ENCODE results near the gene NRG3. TPM values are rescaled to one million over a fixed set of nuclear protein-coding genes. Genes with fewer than 3 reads are reported as not detected.

NRG3 gene
- total RNA-seq, 4 donors from 2014 or later: under 0.01 to 0.65 (median 0.17) TPM

DNA sequence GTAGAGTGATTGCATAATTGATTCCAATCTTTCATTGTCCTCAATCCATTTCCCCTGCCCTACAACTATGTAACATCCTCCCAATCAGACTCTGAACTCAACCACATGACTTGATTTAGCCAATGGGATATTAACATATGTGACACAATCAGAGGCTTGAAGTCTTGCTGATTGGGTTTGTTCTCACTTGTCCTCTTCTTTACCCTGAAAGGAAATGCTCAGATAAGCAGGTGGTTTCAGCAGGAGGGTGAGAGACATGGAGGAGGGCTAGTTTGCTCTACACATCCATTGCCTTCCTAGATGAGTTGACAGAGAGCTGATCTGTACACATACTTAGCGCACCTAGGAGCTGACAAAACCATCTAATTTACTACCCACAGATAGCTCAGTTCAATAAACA, 669.4 kb downstream of the NRG3 start:
- intact Hi-C loops (cut with DNase I): no loop called here
- Histone ChIP-seq H3K27me3 (no peaks in the 10 kb centered on the region), H3K27ac (replicated peaks in 1 of 4) (no peak overlapping the region), H3K4me3 (no peak overlapping the region), H3K9me3 (no peaks in the 10 kb centered on the region), H3K36me3 (no peaks in the 10 kb centered on the region), H3K4me1 (no peaks in the 10 kb centered on the region)
- 89% methylated on average over 1 of the region's 1 CpG for WGBS
- TF ChIP-seq, protein P1, sequence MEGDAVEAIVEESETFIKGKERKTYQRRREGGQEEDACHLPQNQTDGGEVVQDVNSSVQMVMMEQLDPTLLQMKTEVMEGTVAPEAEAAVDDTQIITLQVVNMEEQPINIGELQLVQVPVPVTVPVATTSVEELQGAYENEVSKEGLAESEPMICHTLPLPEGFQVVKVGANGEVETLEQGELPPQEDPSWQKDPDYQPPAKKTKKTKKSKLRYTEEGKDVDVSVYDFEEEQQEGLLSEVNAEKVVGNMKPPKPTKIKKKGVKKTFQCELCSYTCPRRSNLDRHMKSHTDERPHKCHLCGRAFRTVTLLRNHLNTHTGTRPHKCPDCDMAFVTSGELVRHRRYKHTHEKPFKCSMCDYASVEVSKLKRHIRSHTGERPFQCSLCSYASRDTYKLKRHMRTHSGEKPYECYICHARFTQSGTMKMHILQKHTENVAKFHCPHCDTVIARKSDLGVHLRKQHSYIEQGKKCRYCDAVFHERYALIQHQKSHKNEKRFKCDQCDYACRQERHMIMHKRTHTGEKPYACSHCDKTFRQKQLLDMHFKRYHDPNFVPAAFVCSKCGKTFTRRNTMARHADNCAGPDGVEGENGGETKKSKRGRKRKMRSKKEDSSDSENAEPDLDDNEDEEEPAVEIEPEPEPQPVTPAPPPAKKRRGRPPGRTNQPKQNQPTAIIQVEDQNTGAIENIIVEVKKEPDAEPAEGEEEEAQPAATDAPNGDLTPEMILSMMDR (IDR thresholded peaks at IDR 0.05): no peak
- no peak for DNase-seq (ENCODE audit: extremely low spot score)

DNA sequence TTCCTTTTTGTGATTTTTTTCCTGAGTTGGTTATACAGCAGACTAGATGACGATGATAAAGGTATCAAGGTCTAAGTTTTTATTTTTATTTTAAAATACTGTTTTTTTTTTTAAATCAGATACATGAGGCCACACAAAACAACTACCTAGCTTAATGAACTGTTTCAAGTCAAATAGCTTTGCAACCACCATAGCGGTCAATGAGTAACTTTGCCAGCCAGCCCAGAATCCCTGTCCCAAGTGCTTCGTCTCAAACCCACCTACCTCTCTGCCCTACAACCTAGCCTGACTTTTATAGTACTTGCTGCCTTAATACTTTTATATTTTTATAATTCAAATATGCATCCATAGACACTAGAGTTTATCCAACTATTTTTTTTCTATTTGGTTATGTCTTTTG, 676.5 kb downstream of the NRG3 start:
- Histone ChIP-seq H3K27ac (replicated peaks in 1 of 4) (no peak overlapping the region), H3K27me3 (no peaks in the 10 kb centered on the region), H3K4me3 (no peak overlapping the region), H3K36me3 (no peaks in the 10 kb centered on the region), H3K4me1 (no peaks in the 10 kb centered on the region), H3K9me3 (no peaks in the 10 kb centered on the region)
- 85% methylated on average over 3 of the region's 3 CpGs for WGBS
- TF ChIP-seq POLR2AphosphoS5 (IDR thresholded peaks at IDR 0.05) (no peak), POLR2A (IDR thresholded peaks at IDR 0.05; ENCODE audit: low read depth) (no peak), EP300 (IDR thresholded peaks at IDR 0.05) (no peak)
- TF ChIP-seq, protein P1 (IDR thresholded peaks at IDR 0.05): no peak
- intact Hi-C loops (cut with DNase I): no loop called here
- no peak for DNase-seq (ENCODE audit: extremely low spot score)

DNA sequence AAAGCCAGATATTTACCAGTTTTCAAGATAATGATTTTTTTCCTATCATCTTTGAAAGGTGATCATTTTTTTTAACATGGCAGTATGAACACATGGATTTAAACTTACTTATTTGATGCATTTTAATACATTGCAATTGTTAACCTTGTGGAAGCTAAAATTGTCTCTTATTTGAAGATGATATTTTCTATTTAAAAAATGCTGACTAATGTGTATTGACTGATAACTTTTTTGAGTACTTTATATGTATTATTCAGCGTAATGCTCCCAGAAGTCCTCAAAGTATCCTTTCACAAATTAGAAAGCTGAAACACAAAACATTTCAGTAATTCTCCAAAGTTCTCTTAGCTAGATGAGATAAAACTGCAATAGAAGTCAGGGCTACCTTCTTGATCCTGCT, 677.3 kb downstream of the NRG3 start:
- Histone ChIP-seq H3K36me3 (no peaks in the 10 kb centered on the region), H3K27me3 (no peaks in the 10 kb centered on the region), H3K9me3 (no peaks in the 10 kb centered on the region), H3K4me1 (no peaks in the 10 kb centered on the region), H3K4me3 (no peak overlapping the region), H3K27ac (replicated peaks in 1 of 4) (no peak overlapping the region)
- intact Hi-C loops (cut with DNase I): no loop called here
- TF ChIP-seq EP300 (IDR thresholded peaks at IDR 0.05) (no peak), POLR2AphosphoS5 (IDR thresholded peaks at IDR 0.05) (no peak), POLR2A (IDR thresholded peaks at IDR 0.05; ENCODE audit: low read depth) (no peak)
- TF ChIP-seq, protein P1 (IDR thresholded peaks at IDR 0.05): no peak
- DNase-seq (ENCODE audit: extremely low spot score): no peak
- WGBS: 86% methylated on average over 1 of the region's 1 CpG

DNA sequence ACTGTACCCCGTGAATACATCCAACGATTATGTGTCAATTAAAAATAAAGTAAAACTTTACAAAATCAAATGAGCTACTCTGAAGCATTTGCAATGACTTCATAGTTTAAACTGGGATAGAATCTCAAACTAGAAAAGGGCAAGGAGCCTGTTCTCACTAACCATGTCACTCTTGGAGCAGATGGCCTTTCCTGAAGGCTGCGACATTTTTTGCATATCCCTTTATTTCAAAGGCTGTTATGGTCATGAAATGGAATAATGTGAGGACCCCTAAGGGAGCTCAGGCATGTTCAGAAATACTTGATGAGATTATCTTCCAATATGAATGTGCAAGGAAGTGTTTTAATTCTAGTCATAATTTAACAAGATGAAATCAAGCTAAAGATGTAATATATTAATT, 679.4 kb downstream of the NRG3 start:
- Histone ChIP-seq H3K27me3 (no peaks in the 10 kb centered on the region), H3K27ac (replicated peaks in 1 of 4) (no peak overlapping the region), H3K36me3 (no peaks in the 10 kb centered on the region), H3K9me3 (no peaks in the 10 kb centered on the region), H3K4me1 (no peaks in the 10 kb centered on the region), H3K4me3 (no peak overlapping the region)
- DNase-seq (ENCODE audit: extremely low spot score): no peak
- TF ChIP-seq EP300 (IDR thresholded peaks at IDR 0.05) (no peak), POLR2A (IDR thresholded peaks at IDR 0.05; ENCODE audit: low read depth) (no peak), POLR2AphosphoS5 (IDR thresholded peaks at IDR 0.05) (no peak)
- TF ChIP-seq, protein P1 (IDR thresholded peaks at IDR 0.05): no peak
- WGBS: 89% methylated on average over 3 of the region's 3 CpGs
- intact Hi-C loops (cut with DNase I): no loop called here

DNA sequence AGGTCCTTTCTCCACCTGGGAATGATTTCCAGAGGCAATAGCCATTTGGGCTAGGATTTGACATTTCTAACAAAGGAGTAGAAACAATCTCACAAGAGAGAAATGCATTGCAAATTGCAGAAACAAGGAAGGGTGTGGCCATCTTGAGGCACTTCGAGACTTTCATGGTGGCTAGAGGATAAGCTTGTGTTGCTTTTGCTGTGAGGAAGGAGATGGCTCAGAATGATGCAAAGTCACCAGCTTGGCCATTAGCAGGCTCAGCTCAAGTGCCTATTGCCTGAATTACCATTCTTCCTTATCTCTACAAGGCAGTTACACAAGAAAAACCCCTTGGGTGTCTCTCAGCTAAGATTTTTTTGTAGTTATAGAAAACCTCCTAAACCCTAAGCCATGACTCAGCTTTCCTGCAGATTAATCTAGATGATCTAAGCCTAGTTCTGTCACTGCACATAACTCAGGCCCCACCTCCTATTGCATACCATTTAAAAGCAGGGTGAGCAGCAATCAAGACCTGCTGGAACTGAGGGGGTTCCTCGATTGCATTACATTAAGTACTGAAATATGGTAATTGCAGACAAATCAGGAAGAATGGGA, 683.1 kb downstream of the NRG3 start:
- Histone ChIP-seq H3K27ac (replicated peaks in 1 of 4) (no peak overlapping the region), H3K27me3 (no peaks in the 10 kb centered on the region), H3K36me3 (no peaks in the 10 kb centered on the region), H3K4me3 (no peak overlapping the region), H3K4me1 (no peaks in the 10 kb centered on the region), H3K9me3 (no peaks in the 10 kb centered on the region)
- intact Hi-C loops (cut with DNase I): no loop called here
- no peak for DNase-seq (ENCODE audit: extremely low spot score)
- 76% methylated on average over 2 of the region's 2 CpGs for WGBS
- TF ChIP-seq POLR2A (IDR thresholded peaks at IDR 0.05; ENCODE audit: low read depth): no peak

Measured in esophagus muscularis mucosa (tissue), 4 donors.